Tibial nerve (tissue), 3 donors: ENCODE data around the gene PIEZO2.

ENCODE experiments used
- EP300 ChIP-seq, 2 donors: sonication (generic); formaldehyde crosslinking; IDR thresholded peaks; one replicate each; pipeline ENCODE4 v1.6.1; 2017; ENCODE audit warnings: antibody characterized with exemption in 2 of 2, mild to moderate bottlenecking in 1 of 2
- POLR2A ChIP-seq, 2 donors: fragments of 450-650 bp; IDR thresholded peaks; one replicate each; pipeline ENCODE4 v1.6.1; 2017; ENCODE audit warnings: antibody characterized with exemption in 2 of 2, mild to moderate bottlenecking in 2 of 2, moderate library complexity in 2 of 2

DNA sequence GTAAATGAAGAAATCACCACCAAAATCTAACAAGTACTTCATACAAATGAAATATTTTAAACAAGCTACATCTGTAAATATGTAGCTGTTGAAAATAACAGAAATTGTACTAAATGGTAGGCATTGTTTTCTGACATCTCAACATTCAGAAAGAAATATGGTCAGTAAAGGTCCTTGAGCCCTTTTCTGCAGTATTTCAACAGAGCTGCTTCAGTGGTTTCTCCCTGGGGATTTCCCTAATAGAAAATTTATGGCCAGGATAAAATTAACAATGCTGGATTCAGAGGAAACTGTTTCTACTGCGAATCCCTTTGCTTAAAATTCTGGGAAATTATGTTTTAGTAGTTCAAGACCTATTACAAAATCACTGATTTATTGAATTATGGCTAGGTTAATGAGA is 256.6 kb downstream of the PIEZO2 start:
- no peak for TF ChIP-seq EP300 (IDR thresholded peaks at IDR 0.05)
- TF ChIP-seq POLR2A (IDR thresholded peaks at IDR 0.05) = no peak
